WI38 (cell line): ENCODE data around the gene MAPK13.

ENCODE experiments used
- H3K4me3 ChIP-seq: 2 replicates; pipeline ENCODE4 v1.5.1; 2011; ENCODE audit warnings: low read depth, mild to moderate bottlenecking, control low read depth, low read length
- TF ChIP-seq, protein P1 (sequence below): IDR thresholded peaks from 2 replicates; pipeline ENCODE4 v1.5.1; 2012; ENCODE audit warnings: low read depth, mild to moderate bottlenecking, control low read depth, low read length

MAPK13 gene

DNA sequence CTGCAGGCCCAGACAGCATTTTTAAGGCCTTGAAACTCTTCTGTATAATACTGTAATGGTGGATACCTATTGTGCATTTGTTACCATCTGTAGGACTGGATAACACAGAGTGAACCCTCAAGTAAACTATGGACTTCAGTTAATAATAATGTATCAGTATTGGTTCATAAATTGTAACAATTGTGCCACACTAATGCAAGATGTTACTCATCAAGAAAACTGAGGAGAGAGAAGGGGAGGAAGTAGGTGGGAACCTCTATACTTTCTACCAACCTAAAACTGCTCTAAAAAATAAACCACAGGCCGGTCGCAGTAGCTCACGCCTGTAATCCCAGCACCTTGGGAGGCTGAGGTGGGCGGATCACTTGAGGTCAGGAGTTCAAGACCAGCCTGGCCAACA, 10.8 kb downstream of the MAPK13 start:
- H3K4me3 ChIP-seq = no peak overlapping the region
- TF ChIP-seq, protein P1, sequence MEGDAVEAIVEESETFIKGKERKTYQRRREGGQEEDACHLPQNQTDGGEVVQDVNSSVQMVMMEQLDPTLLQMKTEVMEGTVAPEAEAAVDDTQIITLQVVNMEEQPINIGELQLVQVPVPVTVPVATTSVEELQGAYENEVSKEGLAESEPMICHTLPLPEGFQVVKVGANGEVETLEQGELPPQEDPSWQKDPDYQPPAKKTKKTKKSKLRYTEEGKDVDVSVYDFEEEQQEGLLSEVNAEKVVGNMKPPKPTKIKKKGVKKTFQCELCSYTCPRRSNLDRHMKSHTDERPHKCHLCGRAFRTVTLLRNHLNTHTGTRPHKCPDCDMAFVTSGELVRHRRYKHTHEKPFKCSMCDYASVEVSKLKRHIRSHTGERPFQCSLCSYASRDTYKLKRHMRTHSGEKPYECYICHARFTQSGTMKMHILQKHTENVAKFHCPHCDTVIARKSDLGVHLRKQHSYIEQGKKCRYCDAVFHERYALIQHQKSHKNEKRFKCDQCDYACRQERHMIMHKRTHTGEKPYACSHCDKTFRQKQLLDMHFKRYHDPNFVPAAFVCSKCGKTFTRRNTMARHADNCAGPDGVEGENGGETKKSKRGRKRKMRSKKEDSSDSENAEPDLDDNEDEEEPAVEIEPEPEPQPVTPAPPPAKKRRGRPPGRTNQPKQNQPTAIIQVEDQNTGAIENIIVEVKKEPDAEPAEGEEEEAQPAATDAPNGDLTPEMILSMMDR = no peak

DNA sequence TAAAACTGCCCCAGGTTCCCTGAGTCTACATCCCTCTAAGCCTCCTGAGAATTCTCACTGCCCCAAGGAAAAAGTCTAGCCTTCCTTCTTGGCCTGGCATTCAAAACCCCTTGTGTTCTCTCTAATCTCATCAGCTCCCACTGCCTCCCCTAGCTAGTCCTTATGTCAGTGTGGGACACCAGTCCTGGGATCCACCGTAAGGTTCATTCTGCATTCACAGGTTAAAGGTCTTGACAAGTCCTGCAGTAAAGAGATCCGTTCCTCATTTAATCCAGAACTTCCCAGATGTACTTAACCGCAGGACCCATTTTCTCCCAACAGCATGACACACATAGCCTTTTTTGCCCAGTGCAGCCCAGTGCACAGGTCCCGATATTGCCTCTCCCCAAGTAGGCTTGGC, 11.6 kb downstream of the MAPK13 start:
- H3K4me3 ChIP-seq = no peak overlapping the region

DNA sequence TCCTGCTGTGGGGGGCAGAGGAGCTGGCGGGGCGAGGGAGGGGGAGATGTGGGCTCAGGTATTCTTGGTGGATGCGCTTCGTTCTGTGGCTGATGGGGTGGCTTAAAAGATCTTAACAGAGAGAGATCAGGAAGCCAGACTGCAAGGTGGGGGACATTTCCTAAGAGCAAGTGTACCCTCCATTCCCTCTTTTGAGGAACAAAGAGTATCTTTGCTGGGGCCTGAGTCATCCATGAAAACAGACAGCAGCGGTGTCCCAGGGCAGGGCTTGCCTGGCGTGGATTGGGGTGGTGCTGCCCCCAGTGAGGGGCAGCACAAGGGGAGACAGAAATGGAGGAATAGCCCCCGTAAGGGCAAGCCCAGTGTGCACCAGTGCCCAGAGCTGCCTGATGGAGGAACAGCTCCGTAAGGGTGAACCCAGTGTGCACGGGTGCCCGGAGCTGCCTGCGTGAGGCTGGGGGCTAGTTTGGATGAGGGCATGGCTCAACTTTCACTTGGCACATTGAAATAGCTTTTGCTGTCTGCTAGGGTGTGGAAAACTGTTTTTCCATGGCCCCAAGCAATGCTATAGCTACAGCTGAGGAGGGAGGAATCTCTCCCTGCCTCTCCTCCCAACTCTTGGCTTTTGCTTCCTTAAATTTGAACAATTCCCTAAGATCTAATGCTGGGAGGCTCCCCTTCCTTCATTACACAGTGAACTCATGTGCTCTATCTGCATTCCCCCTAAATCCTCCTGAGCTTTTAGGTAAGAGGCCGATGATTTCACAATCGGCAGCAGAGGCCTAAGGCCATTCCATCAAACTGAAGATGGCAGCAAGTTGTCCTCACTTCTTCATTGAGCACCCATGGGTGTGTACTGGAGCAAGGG, 12.9 kb downstream of the MAPK13 start:
- TF ChIP-seq, protein P1 = no peak
- no peak overlapping the region for H3K4me3 ChIP-seq

More for the DNA sequence above, 11.6 kb downstream of the MAPK13 start:
- TF ChIP-seq, protein P1 = no peak

DNA sequence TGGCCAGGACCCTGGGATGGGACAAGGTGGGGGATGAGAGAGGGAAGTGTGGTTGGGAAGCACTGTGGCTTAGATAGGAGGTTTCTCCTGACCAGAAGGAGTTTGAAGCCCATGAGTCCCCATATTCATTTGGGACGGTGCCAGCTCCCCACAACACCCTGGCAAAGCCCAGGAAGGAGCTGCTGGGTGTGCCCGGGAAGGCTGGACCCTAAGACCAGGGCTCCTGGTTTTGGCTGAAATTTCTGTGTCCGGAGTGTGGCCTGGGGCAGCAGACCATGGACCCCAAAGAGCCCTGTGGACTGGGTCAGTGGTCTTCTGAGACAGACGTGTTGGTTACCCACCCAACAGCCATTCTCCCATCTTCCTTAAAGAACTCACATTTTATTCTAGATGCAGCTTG, 15.2 kb downstream of the MAPK13 start:
- H3K4me3 ChIP-seq = no peak overlapping the region
- TF ChIP-seq, protein P1 = no peak

DNA sequence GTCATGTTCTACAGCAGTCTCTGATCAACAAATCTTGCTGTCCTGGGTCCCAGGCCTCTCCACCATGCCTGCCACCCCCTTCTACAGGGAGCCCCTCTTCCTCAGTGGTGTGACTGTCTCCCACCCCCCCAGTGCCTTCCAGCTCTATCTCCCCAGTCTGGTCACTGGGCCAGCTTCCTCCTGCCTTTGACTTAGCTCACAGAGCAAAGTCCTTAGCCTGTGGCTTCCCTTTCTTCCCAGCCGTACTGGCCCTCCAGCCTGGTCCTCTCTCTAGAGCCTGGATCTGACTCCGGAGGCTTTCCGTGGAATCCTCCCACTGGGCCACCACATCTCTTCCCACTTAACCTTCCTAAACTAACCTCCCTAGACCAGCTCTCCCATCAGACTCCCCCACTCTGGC, 17.0 kb downstream of the MAPK13 start:
- no peak overlapping the region for H3K4me3 ChIP-seq

DNA sequence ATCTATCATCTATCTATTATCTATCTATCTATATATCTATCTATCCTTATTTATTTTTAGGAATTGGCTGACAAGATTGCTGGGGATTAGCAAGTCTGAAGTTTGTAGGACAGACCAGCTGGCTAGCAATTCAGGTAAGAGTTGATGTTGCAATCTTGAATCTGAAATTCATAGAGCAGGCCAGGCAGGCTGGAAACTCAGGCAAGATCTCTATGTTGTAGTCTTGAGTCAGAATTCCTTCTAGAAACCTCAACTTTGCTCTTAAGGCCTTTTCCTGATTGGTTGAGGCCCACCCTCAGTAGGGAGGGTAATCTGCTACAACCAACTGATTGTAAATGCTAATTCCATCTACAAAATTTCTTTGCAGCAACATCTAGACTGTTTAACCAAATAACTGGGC, 19.2 kb downstream of the MAPK13 start:
- TF ChIP-seq, protein P1 = no peak
- no peak overlapping the region for H3K4me3 ChIP-seq

More for the DNA sequence above, 17.0 kb downstream of the MAPK13 start:
- TF ChIP-seq, protein P1 = no peak

DNA sequence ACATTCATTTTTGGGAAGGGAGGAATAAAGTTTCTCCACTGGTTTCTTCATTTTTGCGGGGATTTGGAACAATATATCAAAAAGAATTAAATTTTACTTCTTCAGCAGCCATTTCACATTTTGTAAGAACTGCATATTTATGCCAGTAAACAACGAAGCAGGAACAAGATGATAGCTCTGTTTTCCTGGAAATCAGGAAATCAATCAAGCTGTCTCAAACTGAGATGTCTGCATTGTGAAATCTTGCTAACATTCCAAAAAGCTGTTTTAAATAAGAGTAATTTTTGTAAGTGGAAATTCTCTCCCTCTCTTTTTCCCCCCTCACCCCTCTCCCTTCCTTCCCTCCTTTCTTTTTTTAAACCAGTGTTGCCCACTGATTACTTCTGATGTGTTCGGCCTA, 20.0 kb downstream of the MAPK13 start:
- TF ChIP-seq, protein P1 = no peak
- no peak overlapping the region for H3K4me3 ChIP-seq
